H9 (cell line): ENCODE results near the gene DDIAS. TPM values are rescaled to one million over a fixed set of nuclear protein-coding genes. Genes with fewer than 3 reads are reported as not detected.
"Not testable (repeated sequence)": the region's sequence is repeated elsewhere in the genome, so short reads cannot be mapped to it uniquely, and the experiment has no call there.

Experiments used
- DNase-seq: peaks from one replicate; pipeline ENCODE4 v3.0.0-alpha.2; 2017
- H2AFZ ChIP-seq: one replicate; pipeline ENCODE4 v1.6.1; 2013; ENCODE audit warnings: mild to moderate bottlenecking, low read length, control low read depth, moderate library complexity
- H2AK5ac ChIP-seq: 2 replicates; pipeline ENCODE4 v1.6.1; 2013; ENCODE audit warnings: low read length, control low read depth, mixed read lengths; ENCODE audit not compliant: insufficient read length
- H2BK120ac ChIP-seq: one replicate; pipeline ENCODE4 v1.6.1; 2013; ENCODE audit warnings: low read depth, mild to moderate bottlenecking, low read length, control low read depth, inconsistent platforms; ENCODE audit not compliant: poor library complexity, severe bottlenecking
- H2BK12ac ChIP-seq: 2 replicates; pipeline ENCODE4 v1.6.1; 2013; ENCODE audit warnings: low read length, control low read depth, mixed read lengths, low read depth; ENCODE audit not compliant: insufficient read length
- H2BK15ac ChIP-seq: 2 replicates; pipeline ENCODE4 v1.6.1; 2013; ENCODE audit warnings: low read depth, low read length, control low read depth
- H2BK20ac ChIP-seq: one replicate; pipeline ENCODE4 v1.6.1; 2013; ENCODE audit warnings: low read depth, mild to moderate bottlenecking, low read length, control low read depth, inconsistent platforms; ENCODE audit not compliant: poor library complexity, severe bottlenecking
- H2BK5ac ChIP-seq: 2 replicates; pipeline ENCODE4 v1.6.1; 2013; ENCODE audit warnings: low read length, control low read depth, mixed read lengths; ENCODE audit not compliant: insufficient read length
- H3K14ac ChIP-seq: 2 replicates; pipeline ENCODE4 v1.6.1; 2013; ENCODE audit warnings: low read length, control low read depth; ENCODE audit not compliant: insufficient read depth
- H3K18ac ChIP-seq: 2 replicates; pipeline ENCODE4 v1.6.1; 2013; ENCODE audit warnings: low read depth, mild to moderate bottlenecking, mixed read lengths, low read length, control low read depth; ENCODE audit not compliant: insufficient read length
- H3K23ac ChIP-seq: 2 replicates; pipeline ENCODE4 v1.6.1; 2013; ENCODE audit warnings: low read length, control low read depth, mixed read lengths, low read depth; ENCODE audit not compliant: insufficient read length
- H3K23me2 ChIP-seq: 2 replicates; pipeline ENCODE4 v1.6.1; 2013; ENCODE audit warnings: low read depth, mild to moderate bottlenecking, mixed read lengths, low read length, control low read depth; ENCODE audit not compliant: insufficient read length, poor library complexity, severe bottlenecking
- H3K27ac ChIP-seq: 2 replicates; pipeline ENCODE4 v1.5.1; 2013; ENCODE audit warnings: low read length, control low read depth, mixed read lengths, low read depth; ENCODE audit not compliant: insufficient read length
- H3K27me3 ChIP-seq: 2 replicates; pipeline ENCODE4 v1.6.1; 2013; ENCODE audit warnings: low read length, control low read depth, inconsistent platforms; ENCODE audit not compliant: insufficient read depth
- H3K4ac ChIP-seq: 2 replicates; pipeline ENCODE4 v1.6.1; 2013; ENCODE audit warnings: low read depth, mild to moderate bottlenecking, control low read depth, inconsistent platforms, low read length, moderate library complexity
- H3K4me1 ChIP-seq: 2 replicates; pipeline ENCODE4 v1.6.1; 2013; ENCODE audit warnings: low read length, control low read depth, inconsistent platforms; ENCODE audit not compliant: insufficient read depth
- H3K4me2 ChIP-seq: 2 replicates; pipeline ENCODE4 v1.6.1; 2013; ENCODE audit warnings: low read length, control low read depth, mixed read lengths; ENCODE audit not compliant: insufficient read length, insufficient read depth
- H3K56ac ChIP-seq: 2 replicates; pipeline ENCODE4 v1.6.1; 2013; ENCODE audit warnings: low read depth, mild to moderate bottlenecking, mixed read lengths, low read length, control low read depth; ENCODE audit not compliant: insufficient read length
- H3K79me1 ChIP-seq: 2 replicates; pipeline ENCODE4 v1.6.1; 2013; ENCODE audit warnings: low read depth, mild to moderate bottlenecking, moderate library complexity, low read length, control low read depth, inconsistent platforms; ENCODE audit not compliant: insufficient read depth, poor library complexity, severe bottlenecking
- H3K79me2 ChIP-seq: 2 replicates; pipeline ENCODE4 v1.6.1; 2013; ENCODE audit warnings: low read length, control low read depth, inconsistent platforms; ENCODE audit not compliant: insufficient read depth
- H3K9ac ChIP-seq: 2 replicates; pipeline ENCODE4 v1.6.1; 2013; ENCODE audit warnings: low read length, control low read depth, mixed read lengths; ENCODE audit not compliant: insufficient read length; ENCODE audit errors: extremely low read depth
- H3K9me3 ChIP-seq: one replicate; pipeline ENCODE4 v1.6.1; 2013; ENCODE audit warnings: low read depth, low read length, inconsistent platforms; ENCODE audit not compliant: control insufficient read depth
- H3T11ph ChIP-seq: one replicate; pipeline ENCODE4 v1.6.1; 2013; ENCODE audit warnings: mild to moderate bottlenecking, low read length, control low read depth, inconsistent platforms
- H4K20me1 ChIP-seq: one replicate; pipeline ENCODE4 v1.6.1; 2013; ENCODE audit not compliant: control insufficient read depth, insufficient read length, insufficient read depth
- H4K5ac ChIP-seq: 2 replicates; pipeline ENCODE4 v1.6.1; 2013; ENCODE audit warnings: low read depth, mild to moderate bottlenecking, mixed read lengths, low read length, control low read depth; ENCODE audit not compliant: insufficient read length
- H4K8ac ChIP-seq: replicated peaks from 2 replicates; pipeline ENCODE4 v1.6.1; 2013; ENCODE audit warnings: low read length, control low read depth, mixed read lengths, low read depth; ENCODE audit not compliant: insufficient read length
- H4K91ac ChIP-seq: 2 replicates; pipeline ENCODE4 v1.6.1; 2013; ENCODE audit warnings: low read depth, mild to moderate bottlenecking, moderate library complexity, mixed read lengths, low read length, control low read depth; ENCODE audit not compliant: insufficient read length
- H3K27ac Mint-ChIP-seq, 3 experiments: 2 replicates in 2 of 3; 3 replicates in 1 of 3; pipeline ENCODE4 v1.8.0; 2020 to 2021; ENCODE audit warnings: mixed read lengths in 3 of 3, mild to moderate bottlenecking in 1 of 3, moderate library complexity in 1 of 3
- H3K27me3 Mint-ChIP-seq: 2 replicates; pipeline ENCODE4 v1.8.0; 2021; ENCODE audit warnings: low read depth, mild to moderate bottlenecking, moderate library complexity, mixed read lengths
- H3K36me3 Mint-ChIP-seq, 3 experiments: 2 replicates in 2 of 3; 3 replicates in 1 of 3; pipeline ENCODE4 v1.8.0; 2020 to 2021; ENCODE audit warnings: low read depth in 3 of 3, mixed read lengths in 3 of 3; ENCODE audit not compliant: insufficient read depth in 1 of 3
- H3K4me1 Mint-ChIP-seq, 2 experiments: 2 replicates each; pipeline ENCODE4 v1.8.0; 2020; ENCODE audit warnings: mixed read lengths in 2 of 2
- H3K4me3 Mint-ChIP-seq, 2 experiments: 2 replicates in 1 of 2; 3 replicates in 1 of 2; pipeline ENCODE4 v1.8.0; 2020 to 2021; ENCODE audit warnings: mild to moderate bottlenecking in 2 of 2, mixed read lengths in 2 of 2, moderate library complexity in 1 of 2
- H3K9me3 Mint-ChIP-seq, 2 experiments: 2 replicates in 1 of 2; 3 replicates in 1 of 2; pipeline ENCODE4 v1.8.0; 2020; ENCODE audit warnings: mild to moderate bottlenecking in 2 of 2, mixed read lengths in 2 of 2, moderate library complexity in 1 of 2
- WGBS: extraction: QIAGEN DNeasy Blood & Tissue Kit; methylation state at CpG from one replicate; pipeline ENCODE4 v1.1.7; 2013; ENCODE audit warnings: missing lambda C conversion rate, low lambda C conversion rate, mixed read lengths; ENCODE audit not compliant: insufficient read length; ENCODE audit errors: extremely low coverage; 5-methylcytosine and 5-hydroxymethylcytosine counted together
- total RNA-seq: library from RNA; stranded (reverse); gene quantifications from 2 replicates; pipeline ENCODE4 v1.2.1, GENCODE V29; 2021

The DDIAS gene
- total RNA-seq, 1 experiment from 2014 or later, result 18.6 TPM

- H3K4me1 ChIP-seq, H3K27me3 ChIP-seq, H3K79me1 ChIP-seq, H3K23ac ChIP-seq, H3K4me3 Mint-ChIP-seq, H2AK5ac ChIP-seq, H4K5ac ChIP-seq, H4K8ac ChIP-seq, H3K27me3 Mint-ChIP-seq, H2BK12ac ChIP-seq, H2BK120ac ChIP-seq, H3K4ac ChIP-seq, H4K91ac ChIP-seq, H2BK5ac ChIP-seq, H3K79me2 ChIP-seq, H3K56ac ChIP-seq, H3T11ph ChIP-seq, H3K4me2 ChIP-seq, H2BK20ac ChIP-seq, H2BK15ac ChIP-seq, H3K27ac ChIP-seq, H3K23me2 ChIP-seq, H4K20me1 ChIP-seq, H3K9me3 ChIP-seq, H3K9ac ChIP-seq: not testable (repeated sequence)
- peaks cover 12 to 13% of the 10 kb centered on the region in 2 experiments for H3K4me1 Mint-ChIP-seq
- H2AFZ ChIP-seq, result peak overlapping the region; percentile 93
- peak overlapping the region; percentile 87 for H3K18ac ChIP-seq
- peak; percentile 73 for DNase-seq
- peaks cover 0 to 16% (median 4%) of the 10 kb centered on the region in 3 experiments; a peak in 5 of 7 replicates for H3K36me3 Mint-ChIP-seq
- H3K27ac Mint-ChIP-seq, result peak overlapping the region in 2 of 3 experiments; percentile 40 to 81; a peak in 2 of 7 replicates
- H3K14ac ChIP-seq, result peak overlapping the region; percentile 82
- no CpG with 5 or more reads among the region's 9 CpGs for WGBS
- H3K9me3 Mint-ChIP-seq, result peaks cover 16 to 20% of the 10 kb centered on the region in 2 experiments
These were observed 54.4 kb downstream of the DDIAS start for GRCh38 chr11:82955736-82956453.
